GM19238 (cell line): ENCODE results near the gene CTDNEP1.

Experiments
- DNase-seq: peaks from one replicate; pipeline ENCODE4 v3.0.0; 2011; ENCODE audit warnings: low spot score; ENCODE audit not compliant: insufficient read length

Gene CTDNEP1

DNA sequence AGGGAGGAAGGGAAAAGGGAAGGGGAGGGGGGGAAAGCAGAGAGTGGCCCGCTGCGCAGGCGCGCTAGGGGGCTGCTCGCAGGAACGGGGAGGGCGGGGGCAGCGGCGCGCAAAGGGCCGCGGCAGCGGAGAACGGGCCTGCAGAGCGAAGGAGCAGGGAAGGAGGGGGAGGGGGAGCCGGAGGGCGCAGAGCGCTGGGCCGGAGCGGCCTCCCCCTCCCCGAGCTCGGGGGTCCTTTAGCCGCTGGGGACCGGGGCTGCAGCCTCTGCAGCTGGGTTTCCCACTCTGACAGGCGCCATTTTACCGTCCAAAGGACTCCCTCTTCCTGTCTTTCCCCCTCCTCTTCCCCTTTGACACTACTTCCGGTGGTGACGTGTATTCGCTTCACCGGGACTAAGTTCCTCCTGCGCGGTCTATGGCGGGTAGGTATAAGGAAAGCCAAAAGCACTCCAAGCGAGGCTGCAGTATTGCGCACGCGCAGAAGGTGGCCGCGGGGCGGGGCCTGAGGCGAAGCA is at the start of gene CTDNEP1:
Gene CTDNEP1 (minus strand): TSS at position 74 of the 515 bp plus-strand sequence. CDS start 438 bp downstream, outside the sequence.
- peak; percentile 96 for DNase-seq

DNA sequence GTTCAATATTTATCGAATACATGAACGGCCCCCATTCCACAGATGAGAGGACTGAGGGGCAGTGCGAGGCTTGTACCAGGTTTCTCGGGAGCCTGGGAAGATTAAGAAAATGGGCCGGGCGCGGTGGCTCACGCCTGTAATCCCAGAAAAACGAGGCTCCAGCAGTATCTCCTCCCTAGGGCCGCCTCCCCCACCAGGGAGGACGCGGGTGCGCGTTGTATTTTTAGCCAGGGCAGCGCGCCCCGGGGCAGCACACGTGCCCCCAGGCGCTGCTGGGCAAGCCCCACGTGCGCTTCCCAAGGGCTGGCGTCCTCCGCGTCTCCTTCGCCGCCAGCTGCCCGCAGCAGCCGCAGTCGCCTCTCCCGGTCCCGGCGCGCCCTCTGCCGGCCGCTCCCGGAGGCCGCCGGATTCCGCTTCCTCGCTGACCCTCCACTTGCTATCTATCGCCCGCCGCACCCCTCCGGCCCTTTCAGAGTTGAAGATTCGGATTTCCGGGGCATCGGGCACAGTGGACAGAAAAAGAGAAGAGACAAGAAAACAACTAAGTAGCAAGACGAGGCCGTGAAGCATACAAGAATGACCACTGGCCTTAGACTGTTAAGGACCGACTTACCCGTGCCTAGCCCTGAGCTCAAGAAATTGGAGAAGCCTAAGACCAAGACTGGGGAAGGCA is 44.8 kb upstream of the CTDNEP1 start:
- peak; percentile 78 for DNase-seq

DNA sequence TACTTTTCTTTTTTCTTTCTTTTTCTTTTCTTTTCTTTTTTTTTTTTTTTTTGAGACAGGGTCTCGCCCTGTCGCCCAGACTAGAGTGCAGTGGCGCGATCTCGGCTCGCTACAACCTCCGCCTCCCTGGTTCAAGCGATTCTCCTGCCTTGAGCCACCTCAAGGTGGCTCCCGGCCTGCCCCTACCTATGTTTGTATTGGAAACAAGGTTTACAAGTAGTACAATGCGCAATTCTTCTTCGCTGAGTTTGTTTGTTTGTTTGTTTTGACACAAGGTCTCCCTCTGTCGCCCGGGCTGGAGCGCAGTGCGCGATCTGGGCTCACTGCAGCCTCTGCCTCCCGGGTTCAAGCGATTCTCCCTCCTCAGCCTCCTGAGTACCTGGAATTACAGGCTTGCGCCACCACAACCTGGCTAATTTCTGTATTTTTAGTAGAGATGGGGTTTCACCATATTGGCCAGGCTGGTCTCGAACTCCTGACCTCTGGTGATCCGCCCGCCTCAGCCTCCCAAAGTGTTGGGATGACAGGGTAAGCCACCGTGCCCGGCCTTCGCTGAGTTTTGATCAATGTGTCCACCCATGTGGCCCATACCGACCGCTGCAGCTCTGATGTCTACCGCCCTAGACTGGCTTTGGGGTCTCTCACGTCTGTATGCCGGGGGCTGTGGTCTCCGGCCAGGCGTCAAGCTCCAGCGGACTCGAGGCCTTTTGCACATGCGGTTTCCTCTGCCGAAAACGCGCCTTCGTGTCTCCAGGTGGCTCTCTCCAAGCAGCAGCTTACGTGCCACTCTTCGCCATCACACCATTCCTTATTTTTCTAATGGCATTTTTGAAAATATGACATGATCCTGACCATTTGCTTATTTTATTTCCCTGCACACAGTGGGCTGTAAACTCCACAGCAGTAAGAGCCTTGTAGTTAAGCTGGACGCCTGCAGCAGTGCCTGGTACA is 44.0 kb upstream of the CTDNEP1 start:
- no peak for DNase-seq

DNA sequence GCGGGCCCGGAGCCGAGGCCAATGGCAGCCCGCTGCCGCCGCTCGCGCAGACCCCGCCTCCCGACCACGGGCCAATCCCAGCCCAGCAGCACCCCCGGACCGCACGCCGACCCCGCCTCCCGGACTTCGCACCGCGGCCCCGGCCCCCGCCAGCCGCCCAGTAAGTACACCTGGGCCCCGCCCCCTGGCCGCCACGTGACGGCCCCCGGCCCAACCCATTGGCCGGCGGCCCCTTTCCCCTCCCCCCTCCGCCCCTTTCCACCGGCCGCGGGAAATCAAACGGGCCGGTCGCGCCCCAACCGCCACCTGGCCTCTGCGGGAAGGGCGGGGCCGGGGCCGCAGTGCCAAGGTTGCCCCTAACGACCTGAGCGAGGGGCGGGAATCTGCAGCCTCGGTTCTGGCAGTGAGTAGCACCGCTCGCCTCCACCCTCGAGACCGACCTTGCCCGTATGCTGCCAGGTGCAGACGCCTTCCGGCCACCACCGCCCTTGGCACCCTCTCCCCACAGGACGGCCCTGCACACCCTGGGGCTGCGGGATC is 43.1 kb upstream of the CTDNEP1 start, which contains the start of gene YBX2:
Gene YBX2 (minus strand): TSS at position 26 of the 540 bp plus-strand sequence. CDS start 139 bp downstream, outside the sequence.
- peak; percentile 86 for DNase-seq

DNA sequence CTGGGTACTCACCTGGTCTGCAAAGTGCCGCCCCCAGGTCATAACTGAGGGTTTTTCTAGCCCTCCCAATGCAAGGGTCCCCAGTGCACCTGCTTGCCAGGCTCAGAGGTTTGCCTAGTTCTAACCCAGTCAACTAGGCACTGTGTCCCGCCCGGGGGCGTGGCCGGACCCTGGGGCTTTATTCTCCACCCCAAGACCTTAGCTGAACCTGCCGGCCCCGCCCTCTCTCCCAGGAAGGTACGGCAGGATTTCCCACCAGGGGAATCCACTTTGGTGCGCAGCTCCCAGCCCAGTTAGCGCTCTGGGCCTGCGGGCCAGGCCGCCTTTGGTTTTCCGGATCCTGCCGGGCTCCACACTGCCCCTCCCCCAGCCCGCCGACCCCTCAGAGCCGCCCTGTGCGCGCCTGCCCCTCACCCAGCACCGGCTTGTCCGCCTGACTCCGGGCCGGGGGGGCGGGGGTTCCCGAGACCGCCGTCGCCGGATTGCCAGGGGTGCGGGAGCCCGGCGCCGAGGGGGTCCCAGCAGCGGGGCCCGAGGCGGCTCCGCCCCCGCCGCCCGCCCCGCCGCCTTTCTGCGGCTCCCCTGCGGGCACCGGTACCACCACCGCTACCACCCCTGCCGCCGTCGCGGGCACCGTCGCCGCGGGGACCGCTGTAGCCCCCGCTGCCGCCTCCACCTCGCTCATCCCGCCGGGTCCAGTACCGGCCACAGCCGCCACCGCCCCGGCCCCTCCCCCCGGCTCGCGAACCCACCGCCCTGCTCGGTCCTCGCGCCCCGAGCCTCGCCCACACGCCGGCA is 42.5 kb upstream of the CTDNEP1 start:
- no peak for DNase-seq

GRCh38 chr17:7293159-7293558 is 41.6 kb upstream of the CTDNEP1 start:
- DNase-seq = no peak

DNA sequence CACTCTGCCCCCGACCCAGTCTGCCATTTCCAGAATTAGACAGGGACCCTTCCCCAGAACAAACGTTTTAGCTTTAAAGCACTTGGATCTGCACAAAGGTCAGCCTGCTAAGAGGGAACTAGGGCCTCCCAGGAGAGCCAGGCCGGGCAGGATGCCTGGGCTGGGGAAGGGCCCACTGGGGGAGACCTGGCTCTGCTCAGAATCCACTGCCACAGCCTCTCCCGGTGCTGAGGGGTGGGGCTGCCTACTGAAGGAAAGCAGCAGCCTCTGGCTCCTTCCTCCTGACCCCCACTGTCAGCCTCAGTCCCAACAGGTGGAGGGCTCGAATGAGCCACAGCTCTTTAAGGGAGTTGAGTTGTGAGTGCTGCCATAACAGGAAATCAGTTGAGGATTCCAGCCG is 41.2 kb upstream of the CTDNEP1 start:
- DNase-seq = no peak

- DNase-seq = no peak
Observed at GRCh38 chr17:7292194-7292593, 40.7 kb upstream of the CTDNEP1 start.

GRCh38 chr17:7290685-7291084 is 39.2 kb upstream of the CTDNEP1 start:
- no peak for DNase-seq

DNA sequence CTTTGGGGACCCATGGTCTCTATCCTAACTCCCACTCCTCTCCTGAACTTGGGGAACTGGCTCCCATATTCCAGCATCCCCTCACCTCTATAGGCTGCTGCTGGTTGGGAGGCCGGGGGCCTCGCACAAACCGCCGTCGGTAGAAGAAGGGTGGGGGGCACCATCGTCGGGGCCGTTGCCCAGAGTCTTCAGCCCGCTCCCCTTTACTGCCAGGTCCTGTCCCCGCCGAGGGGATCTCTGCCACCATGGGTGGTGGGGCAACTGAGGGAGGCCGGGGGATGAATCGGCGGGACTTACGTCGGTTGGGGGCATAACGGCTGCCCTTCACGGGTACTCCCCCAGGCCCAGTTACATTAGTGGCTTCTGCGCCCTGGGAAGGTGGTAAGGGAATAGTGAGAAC is 38.6 kb upstream of the CTDNEP1 start:
- no peak for DNase-seq

GRCh38 chr17:7289256-7290032 is 37.9 kb upstream of the CTDNEP1 start:
- DNase-seq = no peak

DNA sequence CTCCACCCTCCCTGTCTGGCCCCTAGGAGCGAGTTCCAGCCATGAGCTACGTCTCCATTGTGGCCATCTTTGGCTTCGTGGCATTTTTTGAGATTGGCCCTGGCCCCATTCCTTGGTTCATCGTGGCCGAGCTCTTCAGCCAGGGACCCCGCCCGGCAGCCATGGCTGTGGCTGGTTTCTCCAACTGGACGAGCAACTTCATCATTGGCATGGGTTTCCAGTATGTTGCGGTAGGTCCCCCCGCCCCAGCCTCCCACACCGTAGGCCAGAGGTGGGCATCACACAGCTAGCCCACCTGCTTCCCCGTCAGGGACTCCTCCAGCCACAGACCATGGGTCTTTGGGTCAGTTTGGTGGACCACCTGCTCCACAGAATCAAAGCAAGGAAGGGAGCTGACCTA is 34.1 kb upstream of the CTDNEP1 start:
- DNase-seq = no peak

- no peak for DNase-seq
Observed at GRCh38 chr17:7284911-7285310, 33.4 kb upstream of the CTDNEP1 start.

GRCh38 chr17:7283471-7284216 is 32.1 kb upstream of the CTDNEP1 start:
- no peak for DNase-seq

DNA sequence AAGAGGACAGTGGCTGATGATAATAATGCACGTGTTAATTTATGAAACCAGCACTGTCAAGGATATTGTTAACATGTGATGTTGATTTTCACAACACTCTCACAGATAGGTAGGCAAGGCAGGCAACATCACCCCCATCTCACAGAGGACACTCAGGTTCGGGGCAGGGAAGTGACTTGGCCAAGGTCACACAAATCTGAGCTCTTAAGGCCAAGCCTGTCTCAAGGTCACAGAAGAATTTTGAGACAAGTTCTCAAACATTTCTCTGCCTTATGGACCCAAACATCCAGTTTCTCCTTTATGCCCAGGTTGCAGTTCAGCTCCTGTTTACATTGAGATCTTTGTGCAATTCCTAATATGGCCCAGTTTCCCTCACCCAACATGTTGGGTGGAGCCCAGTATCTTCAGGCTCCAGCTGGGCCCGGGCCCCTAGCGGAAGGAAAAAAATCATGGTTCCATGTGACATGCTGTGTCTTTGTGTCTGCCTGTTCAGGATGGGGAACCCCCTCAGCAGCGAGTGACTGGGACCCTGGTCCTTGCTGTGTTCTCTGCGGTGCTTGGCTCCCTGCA is 31.3 kb upstream of the CTDNEP1 start:
- no peak for DNase-seq

GRCh38 chr17:7281953-7282751 is 30.6 kb upstream of the CTDNEP1 start:
- no peak for DNase-seq

DNA sequence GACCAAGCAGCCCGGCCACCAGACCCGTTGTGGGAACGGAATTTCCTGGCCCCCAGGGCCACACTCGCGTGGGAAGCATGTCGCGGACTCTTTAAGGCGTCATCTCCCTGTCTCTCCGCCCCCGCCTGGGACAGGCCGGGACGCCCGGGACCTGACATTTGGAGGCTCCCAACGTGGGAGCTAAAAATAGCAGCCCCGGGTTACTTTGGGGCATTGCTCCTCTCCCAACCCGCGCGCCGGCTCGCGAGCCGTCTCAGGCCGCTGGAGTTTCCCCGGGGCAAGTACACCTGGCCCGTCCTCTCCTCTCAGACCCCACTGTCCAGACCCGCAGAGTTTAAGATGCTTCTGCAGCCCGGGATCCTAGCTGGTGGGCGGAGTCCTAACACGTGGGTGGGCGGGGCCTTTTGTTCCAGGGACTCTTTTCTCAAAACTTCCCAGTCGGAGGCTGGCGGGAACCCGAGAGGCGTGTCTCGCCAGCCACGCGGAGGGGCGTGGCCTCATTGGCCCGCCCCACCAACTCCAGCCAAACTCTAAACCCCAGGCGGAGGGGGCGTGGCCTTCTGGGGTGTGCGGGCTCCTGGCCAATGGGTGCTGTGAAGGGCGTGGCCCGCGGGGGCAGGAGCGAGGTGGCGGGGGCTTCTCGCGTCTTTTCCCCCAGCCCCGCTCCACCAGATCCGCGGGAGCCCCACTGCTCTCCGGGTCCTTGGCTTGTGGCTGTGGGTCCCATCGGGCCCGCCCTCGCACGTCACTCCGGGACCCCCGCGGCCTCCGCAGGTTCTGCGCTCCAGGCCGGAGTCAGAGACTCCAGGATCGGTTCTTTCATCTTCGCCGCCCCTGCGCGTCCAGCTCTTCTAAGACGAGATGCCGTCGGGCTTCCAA is 29.8 kb upstream of the CTDNEP1 start, which contains the start of gene SLC2A4:
Gene SLC2A4 (plus strand): TSS at position 645 of the 879 bp plus-strand sequence. CDS start 217 bp downstream, at position 862.
- DNase-seq = peak; percentile 96
